Bronchus fibroblast of lung (primary cell): ENCODE data around the gene GHDC. TPM values are rescaled to one million over a fixed set of nuclear protein-coding genes. Genes with fewer than 3 reads are reported as not detected.

Source experiments
- total RNA-seq: library from RNA; depleted of rRNA; stranded (reverse); fragments of >200 nt; gene quantifications from 2 replicates; pipeline ENCODE4 v1.2.3, GENCODE V29; 2015

The GHDC gene
- total RNA-seq, result 8.2 and 10.1 TPM in 2 replicates

GRCh38 chr17:42193969-42194899 lies at the start of gene GHDC:
TSS of gene GHDC (minus strand) at chr17:42194494. CDS start at chr17:42193581, 913 bp downstream.

GRCh38 chr17:42184713-42185620 lies 9.3 kb downstream of the GHDC start, which contains the start of gene HCRT:
TSS of gene HCRT (minus strand) at chr17:42185452. CDS start at chr17:42185365, 87 bp downstream.

GRCh38 chr17:42180922-42181850 lies 13.1 kb downstream of the GHDC start, which contains the start of gene KCNH4:
TSS of gene KCNH4 (minus strand) at chr17:42181142. CDS start at chr17:42180945, 197 bp downstream.

Other genes with a start within 250 kb of the GHDC start
- 54.5 and 60.2 TPM in 2 replicates for gene CNP, start 227.7 kb downstream of the GHDC start, total RNA-seq
- gene DNAJC7, start 177.1 kb downstream of the GHDC start, total RNA-seq, result 49.8 and 51.8 TPM in 2 replicates
- 40.2 and 41.3 TPM in 2 replicates for gene NKIRAS2, start 174.4 kb downstream of the GHDC start, total RNA-seq
- 0.17 and 0.30 TPM in 2 replicates for gene C17orf113, start 143.9 kb downstream of the GHDC start, total RNA-seq
- not detected in 2 replicates for gene ZNF385C, start 96.0 kb downstream of the GHDC start, total RNA-seq
- gene DHX58, start 81.8 kb downstream of the GHDC start, total RNA-seq, result 4.3 and 5.2 TPM in 2 replicates
- 9.8 and 14.6 TPM in 2 replicates for gene KAT2A, start 73.1 kb downstream of the GHDC start, total RNA-seq
- not detected in 2 replicates for gene HSPB9, start 71.7 kb downstream of the GHDC start, total RNA-seq
- 122 and 133 TPM in 2 replicates for gene RAB5C, start 39.5 kb downstream of the GHDC start, total RNA-seq
- gene KCNH4, start 13.4 kb downstream of the GHDC start, total RNA-seq, result under 0.01 TPM in 1 of 2 replicates, not detected in the other
- gene HCRT, start 9.0 kb downstream of the GHDC start, total RNA-seq, result not detected in 2 replicates
- 12.5 and 14.1 TPM in 2 replicates for gene STAT5B, start 81.9 kb upstream of the GHDC start, total RNA-seq
- 6.4 and 11.8 TPM in 2 replicates for gene STAT5A, start 94.0 kb upstream of the GHDC start, total RNA-seq
- gene STAT3, start 193.9 kb upstream of the GHDC start, total RNA-seq, result 43.0 and 43.3 TPM in 2 replicates
- 474 and 513 TPM in 2 replicates for gene CAVIN1, start 228.8 kb upstream of the GHDC start, total RNA-seq